ENCODE measurements around the gene KLHL6. TPM values are rescaled to one million over a fixed set of nuclear protein-coding genes. Genes with fewer than 3 reads are reported as not detected.

The KLHL6 gene
- polyA plus RNA-seq, 1 of the 3 experiments (the other 2 are of a cell fraction), result not detected

GRCh38 chr3:183506674-183507320 is 48.7 kb downstream of the KLHL6 start (continued):
- TF ChIP-seq USF2 (IDR thresholded peaks at IDR 0.05; ENCODE audit: borderline replicate concordance, low read depth, low read length) (no peak), TCF12 (IDR thresholded peaks at IDR 0.05) (no peak), CHD2 (IDR thresholded peaks at IDR 0.05; ENCODE audit: low read length, partially characterized antibody) (no peak), ELF1 (IDR thresholded peaks at IDR 0.05) (no peak), MAX (IDR thresholded peaks at IDR 0.05; ENCODE audit: low read depth) (no peak), GATA2 (CRISPR knock-in tag; IDR thresholded peaks at IDR 0.05) (no peak)

DNA sequence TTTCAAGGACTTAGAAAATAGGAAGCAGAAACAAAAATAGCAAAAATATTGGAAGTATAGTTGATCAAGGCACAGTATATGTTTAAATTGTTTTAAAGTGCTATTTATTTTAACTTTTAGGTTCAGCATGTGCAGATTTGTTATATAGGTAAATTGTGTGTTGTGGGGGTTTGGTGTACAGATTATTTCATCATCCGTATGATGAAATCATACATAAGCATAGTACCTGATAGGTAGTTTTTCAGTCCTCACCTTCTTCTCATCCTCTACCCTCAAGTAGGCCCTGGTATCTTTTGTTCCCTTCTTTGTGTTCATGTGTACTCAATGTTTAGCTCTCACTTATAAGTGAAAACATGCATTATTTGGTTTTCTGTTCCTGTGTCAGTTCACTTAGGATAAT is 50.9 kb downstream of the KLHL6 start:
- WGBS (ENCODE audit: low lambda C conversion rate), result 67% methylated on average over 1 of the region's 1 CpG
- Histone ChIP-seq H3K9me2 (no peaks in the 10 kb centered on the region), H3K9me3 (no peaks in the 10 kb centered on the region), H3K27me3 (ENCODE audit: insufficient read depth) (no peaks in the 10 kb centered on the region; the same call in none of the 2 replicates), H2AFZ (ENCODE audit: low read depth) (no peak overlapping the region), H3K36me3 (replicated peaks in 1 of 2; ENCODE audit: control insufficient read depth in 1 of 2, insufficient read depth in 2 of 2, low read length in 1 of 2) (no peaks in the 10 kb centered on the region), H3K4me2 (no peak overlapping the region), H3K79me2 (ENCODE audit: insufficient read depth) (no peaks in the 10 kb centered on the region), H3K4me1 (ENCODE audit: control insufficient read depth in 1 of 2, insufficient read depth in 2 of 2, low read depth in 1 of 2, low read length in 1 of 2) (no peaks in the 10 kb centered on the region), H4K20me1 (ENCODE audit: insufficient read depth) (no peaks in the 10 kb centered on the region), H3F3A (replicated peaks; ENCODE audit: insufficient read depth) (no peaks in the 10 kb centered on the region), H3K9ac (no peak overlapping the region), H3K4me3 (ENCODE audit: low read depth in 2 of 2, low read length in 1 of 2) (no peak overlapping the region), H3K27ac (ENCODE audit: low read depth in 2 of 2, low read length in 1 of 2) (no peak overlapping the region)
- ChIA-PET POLR2A (no interaction called here), CTCF (interaction anchor here (0.9 to 1.3 kb wide), 4 partner anchors 10 to 262 kb away, joined by 3 to 6 read pairs (median 5); no protein-coding TSS in a partner anchor)
- no peak for DNase-seq
- TF ChIP-seq ELF1 (IDR thresholded peaks at IDR 0.05) (no peak), JUND (IDR thresholded peaks at IDR 0.05) (no peak), CTCF (IDR thresholded peaks at IDR 0.05) (no peak), ZBTB33 (IDR thresholded peaks at IDR 0.05; ENCODE audit: borderline replicate concordance, low read depth) (no peak), TEAD4 (IDR thresholded peaks at IDR 0.05; ENCODE audit: borderline replicate concordance, insufficient read depth) (no peak), MAX (IDR thresholded peaks at IDR 0.05; ENCODE audit: low read depth) (no peak), CHD2 (IDR thresholded peaks at IDR 0.05; ENCODE audit: low read length, partially characterized antibody) (no peak), PBX3 (IDR thresholded peaks at IDR 0.05) (no peak), POLR2AphosphoS5 (IDR thresholded peaks at IDR 0.05; ENCODE audit: low read depth, low read length) (no peak), RCOR1 (IDR thresholded peaks at IDR 0.05; ENCODE audit: low read length) (no peak), RFX5 (IDR thresholded peaks at IDR 0.05; ENCODE audit: low read length) (no peak), NFIC (IDR thresholded peaks at IDR 0.05; ENCODE audit: borderline replicate concordance) (no peak), MEF2A (IDR thresholded peaks at IDR 0.05; ENCODE audit: borderline replicate concordance, low read depth) (no peak), SMC3 (IDR thresholded peaks at IDR 0.05; ENCODE audit: low read depth, low read length) (no peak), FOXM1 (IDR thresholded peaks at IDR 0.05; ENCODE audit: low read depth) (no peak), MXI1 (IDR thresholded peaks at IDR 0.05; ENCODE audit: low read depth, low read length) (no peak), USF2 (IDR thresholded peaks at IDR 0.05; ENCODE audit: borderline replicate concordance, low read depth, low read length) (no peak)
- TF ChIP-seq, protein P1, sequence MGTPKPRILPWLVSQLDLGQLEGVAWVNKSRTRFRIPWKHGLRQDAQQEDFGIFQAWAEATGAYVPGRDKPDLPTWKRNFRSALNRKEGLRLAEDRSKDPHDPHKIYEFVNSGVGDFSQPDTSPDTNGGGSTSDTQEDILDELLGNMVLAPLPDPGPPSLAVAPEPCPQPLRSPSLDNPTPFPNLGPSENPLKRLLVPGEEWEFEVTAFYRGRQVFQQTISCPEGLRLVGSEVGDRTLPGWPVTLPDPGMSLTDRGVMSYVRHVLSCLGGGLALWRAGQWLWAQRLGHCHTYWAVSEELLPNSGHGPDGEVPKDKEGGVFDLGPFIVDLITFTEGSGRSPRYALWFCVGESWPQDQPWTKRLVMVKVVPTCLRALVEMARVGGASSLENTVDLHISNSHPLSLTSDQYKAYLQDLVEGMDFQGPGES (IDR thresholded peaks at IDR 0.05; ENCODE audit: low read depth, low read length), result no peak
- TF ChIP-seq, protein P2, sequence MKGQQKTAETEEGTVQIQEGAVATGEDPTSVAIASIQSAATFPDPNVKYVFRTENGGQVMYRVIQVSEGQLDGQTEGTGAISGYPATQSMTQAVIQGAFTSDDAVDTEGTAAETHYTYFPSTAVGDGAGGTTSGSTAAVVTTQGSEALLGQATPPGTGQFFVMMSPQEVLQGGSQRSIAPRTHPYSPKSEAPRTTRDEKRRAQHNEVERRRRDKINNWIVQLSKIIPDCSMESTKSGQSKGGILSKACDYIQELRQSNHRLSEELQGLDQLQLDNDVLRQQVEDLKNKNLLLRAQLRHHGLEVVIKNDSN (IDR thresholded peaks at IDR 0.05; ENCODE audit: borderline replicate concordance, low read depth), result no peak

Measured in SK-N-SH (cell line).